Right lobe of liver (tissue), 4 donors: ENCODE data around the gene ZMYND8.

Source experiments
- CTCF ChIP-seq, 4 donors: fragments of 200-600 bp in 3 of 4; fragments of 450-650 bp in 1 of 4; IDR thresholded peaks; one replicate each; pipeline versions ENCODE4 v1.5.1 to v1.8.0; 2016 to 2022; ENCODE audit warnings: antibody characterized with exemption in 4 of 4, mild to moderate bottlenecking in 2 of 4
- POLR2A ChIP-seq: fragments of 450-650 bp; IDR thresholded peaks from one replicate; pipeline ENCODE4 v1.6.1; 2017; ENCODE audit warnings: antibody characterized with exemption, mild to moderate bottlenecking
- donor health status: DM: no; HTN: no; CAD: no.
- donor health status: DM: no; HTN: no; CAD: no.
- donor health status: DM: no; HTN: yes; CAD: no.

- no peak for TF ChIP-seq POLR2A
- no peak for TF ChIP-seq CTCF (IDR thresholded peaks at IDR 0.05)
Observed at GRCh38 chr20:47295129-47295813, 61.2 kb downstream of the ZMYND8 start.
